Chondrocyte (in vitro differentiated cells): Measurements from ENCODE around the gene KDM2A. TPM values are rescaled to one million over a fixed set of nuclear protein-coding genes. Genes with fewer than 3 reads are reported as not detected.
"Not testable (repeated sequence)": the region's sequence is repeated elsewhere in the genome, so short reads cannot be mapped to it uniquely, and the experiment has no call there.

ENCODE experiments used
- DNase-seq: peaks from one replicate; pipeline ENCODE4 v3.0.0; 2021; ENCODE audit warnings: mixed read lengths, low spot score
- H3K27ac Mint-ChIP-seq: one replicate; pipeline ENCODE4 v1.8.0; 2021; ENCODE audit warnings: mild to moderate bottlenecking, moderate library complexity, mixed read lengths; ENCODE audit not compliant: unreplicated experiment
- H3K27me3 Mint-ChIP-seq: 2 replicates; pipeline ENCODE4 v1.8.0; 2021; ENCODE audit warnings: low read depth, mixed read lengths
- H3K36me3 Mint-ChIP-seq: 2 replicates; pipeline ENCODE4 v1.8.0; 2021; ENCODE audit warnings: low read depth, mixed read lengths
- H3K4me1 Mint-ChIP-seq: 2 replicates; pipeline ENCODE4 v1.8.0; 2021; ENCODE audit warnings: low read depth, mild to moderate bottlenecking, mixed read lengths
- H3K4me3 Mint-ChIP-seq: one replicate; pipeline ENCODE4 v1.8.0; 2021; ENCODE audit warnings: mild to moderate bottlenecking, moderate library complexity, mixed read lengths; ENCODE audit not compliant: unreplicated experiment
- H3K9me3 Mint-ChIP-seq: 2 replicates; pipeline ENCODE4 v1.8.0; 2021; ENCODE audit warnings: low read depth, mixed read lengths
- CTCF ChIP-seq: fragments of 200-600 bp; sonication (generic); IDR thresholded peaks from 2 replicates; pipeline ENCODE4 v1.5.0; 2021; ENCODE audit warnings: antibody characterized with exemption, mild to moderate bottlenecking, moderate library complexity
- total RNA-seq: library from RNA; stranded (reverse); gene quantifications from 3 replicates; pipeline ENCODE4 v1.2.1, GENCODE V29; 2021

Gene KDM2A
- total RNA-seq, 1 donor from 2014 or later: 54.3 TPM

DNA sequence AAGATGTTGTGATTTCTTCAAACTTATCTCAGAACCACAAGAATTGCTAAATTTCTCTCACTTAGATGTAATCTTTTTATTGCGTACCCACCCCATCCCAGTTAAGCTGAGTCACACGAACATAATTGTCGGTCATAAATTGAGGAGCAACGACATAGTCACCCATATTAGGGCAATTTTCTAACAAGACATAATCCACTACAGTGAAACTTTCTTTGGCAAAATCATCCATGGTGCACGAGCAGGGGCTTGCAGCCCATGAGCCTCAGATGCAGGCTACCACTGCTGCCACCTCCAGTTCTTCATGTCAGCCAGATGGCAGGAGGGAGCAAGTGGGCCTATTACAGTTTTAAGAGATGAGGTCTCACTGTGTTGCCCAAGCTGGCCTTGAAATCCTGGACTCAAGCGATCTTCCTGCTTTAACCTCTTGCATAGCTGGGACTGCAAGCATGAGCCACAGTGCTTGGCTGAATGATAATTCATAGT lies 77.0 kb downstream of the KDM2A start:
- TF ChIP-seq CTCF: no peak
- Mint-ChIP-seq H3K4me1 (no peaks in the 10 kb centered on the region), H3K27ac (no peak overlapping the region), H3K9me3 (no peaks in the 10 kb centered on the region), H3K27me3 (no peaks in the 10 kb centered on the region), H3K4me3 (no peak overlapping the region), H3K36me3 (peaks cover 14% of the 10 kb centered on the region)
- no peak for DNase-seq

- TF ChIP-seq CTCF: no peak
- peaks cover 17% of the 10 kb centered on the region for H3K36me3 Mint-ChIP-seq
- no peaks in the 10 kb centered on the region for H3K9me3 Mint-ChIP-seq
- no peak overlapping the region for H3K4me3 Mint-ChIP-seq
- no peak for DNase-seq
- H3K4me1 Mint-ChIP-seq: peaks cover 3% of the 10 kb centered on the region
- H3K27me3 Mint-ChIP-seq: no peaks in the 10 kb centered on the region
- H3K27ac Mint-ChIP-seq: no peak overlapping the region
Measured at GRCh38 chr11:67197606-67198005, 78.5 kb downstream of the KDM2A start.

DNA sequence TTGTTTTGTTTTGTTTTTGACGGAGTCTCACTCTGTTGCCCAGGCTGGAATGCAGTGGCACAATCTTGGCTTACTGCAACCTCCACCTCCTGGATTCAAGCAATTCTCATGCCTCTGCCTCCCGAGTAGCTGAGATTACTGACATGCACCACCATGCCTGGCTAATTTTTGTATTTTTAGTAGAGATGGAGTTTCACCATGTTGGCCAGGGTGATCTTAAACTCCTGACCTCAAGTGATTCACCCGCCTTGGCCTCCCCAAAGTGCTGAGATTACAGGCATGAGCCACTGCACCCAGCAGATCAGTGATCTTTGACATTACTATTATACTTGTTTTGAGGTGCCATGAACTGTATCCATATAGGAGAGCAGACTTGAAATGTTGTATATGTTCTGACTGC lies 79.7 kb downstream of the KDM2A start:
- not testable (repeated sequence) for DNase-seq, H3K27ac Mint-ChIP-seq, H3K27me3 Mint-ChIP-seq, H3K4me1 Mint-ChIP-seq, H3K9me3 Mint-ChIP-seq, H3K4me3 Mint-ChIP-seq
- H3K36me3 Mint-ChIP-seq: peaks cover 17% of the 10 kb centered on the region

- TF ChIP-seq CTCF: no peak
- Mint-ChIP-seq H3K36me3 (peaks cover 16% of the 10 kb centered on the region), H3K4me3 (no peak overlapping the region), H3K4me1 (peaks cover 5% of the 10 kb centered on the region), H3K9me3 (no peaks in the 10 kb centered on the region), H3K27me3 (no peaks in the 10 kb centered on the region), H3K27ac (no peak overlapping the region)
- DNase-seq: no peak
Measured at GRCh38 chr11:67199751-67200150, 80.7 kb downstream of the KDM2A start.

GRCh38 chr11:67202028-67202427 lies 83.0 kb downstream of the KDM2A start:
- Mint-ChIP-seq H3K4me3 (no peak overlapping the region), H3K9me3 (no peaks in the 10 kb centered on the region), H3K36me3 (peaks cover 17% of the 10 kb centered on the region), H3K27me3 (no peaks in the 10 kb centered on the region), H3K4me1 (peaks cover 5% of the 10 kb centered on the region), H3K27ac (no peak overlapping the region)
- no peak for DNase-seq
- no peak for TF ChIP-seq CTCF

DNA sequence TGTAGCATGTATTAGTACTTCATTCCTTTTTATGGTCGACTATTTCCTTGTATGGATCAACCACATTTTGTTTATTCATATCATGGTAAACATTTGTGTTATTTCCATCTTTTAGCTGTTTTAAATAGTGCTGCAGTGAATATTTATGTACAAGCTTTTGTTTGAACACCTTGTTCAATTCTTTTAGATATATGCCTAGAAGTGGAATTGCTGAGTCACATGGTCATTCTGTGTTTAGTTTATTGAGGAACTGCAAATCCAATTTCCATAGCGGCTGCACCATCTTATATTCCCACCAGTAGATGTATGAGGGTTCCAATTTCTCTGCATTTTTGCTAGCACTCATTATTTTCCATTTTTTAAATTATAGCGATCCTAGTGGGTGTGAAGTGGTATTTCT lies 85.8 kb downstream of the KDM2A start:
- H3K4me1 Mint-ChIP-seq: peaks cover 5% of the 10 kb centered on the region
- peaks cover 18% of the 10 kb centered on the region for H3K36me3 Mint-ChIP-seq
- no peaks in the 10 kb centered on the region for H3K27me3 Mint-ChIP-seq
- no peaks in the 10 kb centered on the region for H3K9me3 Mint-ChIP-seq
- no peak overlapping the region for H3K27ac Mint-ChIP-seq
- no peak overlapping the region for H3K4me3 Mint-ChIP-seq
- TF ChIP-seq CTCF: no peak
- DNase-seq: no peak

DNA sequence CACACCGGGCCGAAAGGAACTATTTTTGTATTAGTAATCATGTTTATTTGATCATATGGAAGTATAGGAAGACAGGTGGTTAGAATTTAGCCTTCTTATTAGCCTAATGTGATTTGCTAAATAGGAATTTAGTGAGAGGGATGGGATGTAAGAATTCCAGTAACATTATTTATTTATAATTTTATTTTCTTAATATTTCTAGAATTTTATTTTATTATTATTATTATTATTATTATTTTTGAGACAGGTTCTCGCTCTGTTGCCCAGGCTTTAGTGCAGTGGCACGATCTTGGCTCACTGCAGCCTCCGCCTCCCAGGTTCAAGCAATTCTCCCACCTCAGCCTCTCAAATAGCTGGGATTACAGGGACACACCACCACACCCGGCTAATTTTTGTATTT lies 90.2 kb downstream of the KDM2A start:
- not testable (repeated sequence) for DNase-seq, H3K4me1 Mint-ChIP-seq, H3K27ac Mint-ChIP-seq, H3K27me3 Mint-ChIP-seq, H3K4me3 Mint-ChIP-seq, H3K9me3 Mint-ChIP-seq
- peaks cover 11% of the 10 kb centered on the region for H3K36me3 Mint-ChIP-seq
